Measurements from ENCODE around the gene ATOX1.
A peak's percentile ranks its signal among the peaks of the same experiment; 100 is the strongest.

ATOX1 gene

DNA sequence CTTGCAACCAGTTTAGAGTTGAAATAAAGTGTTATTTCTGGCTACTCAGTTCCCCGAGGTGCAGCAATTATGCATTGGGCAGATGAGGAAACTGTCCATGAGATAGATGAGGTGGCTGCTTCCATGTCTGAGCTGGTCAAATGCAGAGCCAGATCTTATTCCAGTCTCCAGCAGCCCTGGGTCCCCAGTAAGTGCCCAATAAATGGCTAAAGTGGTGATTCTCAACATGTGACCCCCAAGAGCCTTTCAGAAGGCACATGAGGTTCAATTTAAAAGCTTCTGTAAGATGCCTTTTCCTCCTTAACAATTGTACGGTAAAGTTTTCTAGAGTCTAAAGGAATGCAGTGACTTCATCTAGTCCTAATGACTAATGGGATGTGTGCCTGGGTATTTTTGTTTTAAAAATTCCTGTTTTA lies 17.5 kb downstream of the ATOX1 start:
- H3K27ac Mint-ChIP-seq = no peak overlapping the region
- DNase-seq = no peak
- no peak overlapping the region for H3K4me3 Mint-ChIP-seq
- TF ChIP-seq, protein P1, sequence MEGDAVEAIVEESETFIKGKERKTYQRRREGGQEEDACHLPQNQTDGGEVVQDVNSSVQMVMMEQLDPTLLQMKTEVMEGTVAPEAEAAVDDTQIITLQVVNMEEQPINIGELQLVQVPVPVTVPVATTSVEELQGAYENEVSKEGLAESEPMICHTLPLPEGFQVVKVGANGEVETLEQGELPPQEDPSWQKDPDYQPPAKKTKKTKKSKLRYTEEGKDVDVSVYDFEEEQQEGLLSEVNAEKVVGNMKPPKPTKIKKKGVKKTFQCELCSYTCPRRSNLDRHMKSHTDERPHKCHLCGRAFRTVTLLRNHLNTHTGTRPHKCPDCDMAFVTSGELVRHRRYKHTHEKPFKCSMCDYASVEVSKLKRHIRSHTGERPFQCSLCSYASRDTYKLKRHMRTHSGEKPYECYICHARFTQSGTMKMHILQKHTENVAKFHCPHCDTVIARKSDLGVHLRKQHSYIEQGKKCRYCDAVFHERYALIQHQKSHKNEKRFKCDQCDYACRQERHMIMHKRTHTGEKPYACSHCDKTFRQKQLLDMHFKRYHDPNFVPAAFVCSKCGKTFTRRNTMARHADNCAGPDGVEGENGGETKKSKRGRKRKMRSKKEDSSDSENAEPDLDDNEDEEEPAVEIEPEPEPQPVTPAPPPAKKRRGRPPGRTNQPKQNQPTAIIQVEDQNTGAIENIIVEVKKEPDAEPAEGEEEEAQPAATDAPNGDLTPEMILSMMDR (IDR thresholded peaks at IDR 0.05) = no peak
- H3K36me3 Mint-ChIP-seq (ENCODE audit: low read depth) = peaks cover 11% of the 10 kb centered on the region
- no peaks in the 10 kb centered on the region for H3K9me3 Mint-ChIP-seq
- H3K4me1 Mint-ChIP-seq = peaks cover 43% of the 10 kb centered on the region
- no peaks in the 10 kb centered on the region for H3K27me3 Mint-ChIP-seq (ENCODE audit: low read depth, poor library complexity)

GRCh38 chr5:151740336-151740942 lies 18.0 kb downstream of the ATOX1 start:
- peak; percentile 62 for DNase-seq
- Mint-ChIP-seq H3K27ac (peak overlapping the region; percentile 51), H3K27me3 (ENCODE audit: low read depth, poor library complexity) (no peaks in the 10 kb centered on the region), H3K4me3 (peak overlapping the region; percentile 19), H3K4me1 (peaks cover 46% of the 10 kb centered on the region), H3K9me3 (no peaks in the 10 kb centered on the region), H3K36me3 (ENCODE audit: low read depth) (peaks cover 11% of the 10 kb centered on the region)
- TF ChIP-seq, protein P1 (IDR thresholded peaks at IDR 0.05) = peak; percentile 92

- Mint-ChIP-seq H3K4me3 (peak overlapping the region; percentile 19), H3K36me3 (ENCODE audit: low read depth) (peaks cover 11% of the 10 kb centered on the region), H3K27ac (peak overlapping the region; percentile 30), H3K4me1 (peaks cover 46% of the 10 kb centered on the region), H3K9me3 (no peaks in the 10 kb centered on the region), H3K27me3 (ENCODE audit: low read depth, poor library complexity) (no peaks in the 10 kb centered on the region)
- TF ChIP-seq, protein P1 (IDR thresholded peaks at IDR 0.05) = no peak
- DNase-seq = no peak
Measured at GRCh38 chr5:151739939-151740335, 18.5 kb downstream of the ATOX1 start.

- no peak overlapping the region for H3K27ac Mint-ChIP-seq
- no peaks in the 10 kb centered on the region for H3K27me3 Mint-ChIP-seq (ENCODE audit: low read depth, poor library complexity)
- no peaks in the 10 kb centered on the region for H3K9me3 Mint-ChIP-seq
- TF ChIP-seq, protein P1 (IDR thresholded peaks at IDR 0.05) = no peak
- H3K4me3 Mint-ChIP-seq = no peak overlapping the region
- H3K36me3 Mint-ChIP-seq (ENCODE audit: low read depth) = peaks cover 11% of the 10 kb centered on the region
- peaks cover 46% of the 10 kb centered on the region for H3K4me1 Mint-ChIP-seq
- DNase-seq = no peak
Measured at GRCh38 chr5:151739395-151739794, 19.0 kb downstream of the ATOX1 start.

DNA sequence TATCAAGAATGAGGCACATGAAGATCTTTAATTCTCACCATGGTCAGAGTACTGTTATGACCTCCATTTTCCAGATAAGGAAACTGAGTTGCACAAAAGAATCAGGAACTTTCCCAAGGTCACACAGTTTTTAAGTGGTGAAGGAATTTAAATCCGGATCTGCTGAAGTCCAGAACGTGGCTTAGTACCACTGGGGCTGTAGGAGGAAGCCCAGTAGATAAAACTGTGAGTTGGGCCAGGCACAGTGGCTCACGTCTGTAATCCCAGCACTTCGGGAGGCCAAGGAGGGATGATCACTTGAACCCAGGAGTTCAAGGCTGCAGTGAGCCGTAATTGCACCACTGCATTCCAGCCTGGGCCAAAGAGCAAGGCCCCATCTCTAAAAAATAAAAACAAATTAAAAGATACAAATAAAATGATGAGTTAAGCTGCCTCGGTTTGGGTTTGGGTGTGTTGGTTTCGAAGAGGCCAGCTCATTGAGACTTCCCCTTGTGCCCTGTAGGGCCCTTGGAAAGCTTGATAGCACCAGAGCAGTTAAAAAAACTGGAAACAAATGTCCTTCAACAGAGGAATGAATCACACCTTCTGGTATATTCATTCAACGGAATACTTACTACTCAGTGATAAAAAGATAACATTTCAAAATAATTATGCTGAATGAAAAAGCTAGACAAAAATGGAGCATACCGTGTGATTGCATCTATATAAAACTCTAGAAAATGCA lies 20.1 kb downstream of the ATOX1 start:
- H3K27ac Mint-ChIP-seq = no peak overlapping the region
- H3K36me3 Mint-ChIP-seq (ENCODE audit: low read depth) = peaks cover 6% of the 10 kb centered on the region
- no peaks in the 10 kb centered on the region for H3K27me3 Mint-ChIP-seq (ENCODE audit: low read depth, poor library complexity)
- no peak for DNase-seq
- peaks cover 46% of the 10 kb centered on the region for H3K4me1 Mint-ChIP-seq
- no peak overlapping the region for H3K4me3 Mint-ChIP-seq
- TF ChIP-seq, protein P1 (IDR thresholded peaks at IDR 0.05) = no peak
- no peaks in the 10 kb centered on the region for H3K9me3 Mint-ChIP-seq

- Mint-ChIP-seq H3K9me3 (no peaks in the 10 kb centered on the region), H3K4me1 (peaks cover 38% of the 10 kb centered on the region), H3K27me3 (ENCODE audit: low read depth, poor library complexity) (no peaks in the 10 kb centered on the region), H3K4me3 (no peak overlapping the region), H3K36me3 (ENCODE audit: low read depth) (peaks cover 1% of the 10 kb centered on the region), H3K27ac (no peak overlapping the region)
- TF ChIP-seq, protein P1 (IDR thresholded peaks at IDR 0.05) = no peak
- no peak for DNase-seq
Measured at GRCh38 chr5:151737431-151737830, 21.0 kb downstream of the ATOX1 start.

All from nephron progenitor cell (in vitro differentiated cells).